Forelimb muscle (tissue), 1 donor: ENCODE results near the gene NMUR2. TPM values are rescaled to one million over a fixed set of nuclear protein-coding genes. Genes with fewer than 3 reads are reported as not detected.

Experiments used
- DNase-seq: peaks from one replicate; pipeline ENCODE4 v3.0.0-alpha.2; 2013; ENCODE audit warnings: low read depth
- polyA plus RNA-seq: library from polyadenylated mRNA; unstranded; fragments of 120-200 nt; gene quantifications from one replicate; pipeline ENCODE4 v1.2.1, GENCODE V29; 2013; ENCODE audit not compliant: insufficient read length

The NMUR2 gene
- polyA plus RNA-seq, 1 donor: 0.19 TPM

DNA sequence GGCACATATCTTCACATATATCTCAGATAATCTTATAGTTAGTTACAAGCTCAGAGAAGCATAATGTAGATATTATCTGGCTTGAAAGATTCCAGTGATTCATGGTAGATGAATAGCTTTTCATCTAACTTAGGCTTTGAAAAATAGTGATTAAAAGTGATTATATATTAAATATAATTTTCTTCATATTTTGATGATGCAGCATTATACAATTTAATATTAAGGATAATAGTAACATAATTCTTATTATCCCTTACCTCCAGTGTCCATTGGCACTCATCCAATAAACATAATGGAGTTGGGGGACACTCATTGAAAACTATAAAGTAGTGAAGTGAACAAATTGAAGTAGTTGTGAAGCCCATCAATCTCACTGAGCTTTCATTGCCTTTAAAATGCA, 35.8 kb downstream of the NMUR2 start:
- no peak for DNase-seq

GRCh38 chr5:152367554-152367953, 37.5 kb downstream of the NMUR2 start:
- DNase-seq: no peak

- no peak for DNase-seq
Observed at GRCh38 chr5:152366716-152367115, 38.4 kb downstream of the NMUR2 start.

DNA sequence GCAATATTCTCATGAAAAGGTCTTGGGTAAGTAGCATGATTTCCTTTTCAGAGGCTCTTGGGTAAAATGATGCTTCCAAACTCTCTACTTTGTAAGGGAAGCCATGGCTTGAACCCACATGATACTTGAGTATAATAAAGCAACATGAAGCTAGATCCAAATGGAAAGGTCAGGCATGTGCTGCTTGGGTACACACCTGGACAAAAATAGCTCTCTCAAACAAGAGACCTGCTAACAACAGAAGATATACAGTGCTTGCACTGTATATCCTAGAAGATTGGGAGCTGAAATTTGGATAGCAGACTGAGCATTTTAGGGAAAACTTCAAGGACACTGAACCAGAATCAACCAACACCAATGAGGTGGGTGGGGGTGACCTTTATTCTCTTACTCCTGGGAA, 40.2 kb downstream of the NMUR2 start:
- DNase-seq: no peak

DNA sequence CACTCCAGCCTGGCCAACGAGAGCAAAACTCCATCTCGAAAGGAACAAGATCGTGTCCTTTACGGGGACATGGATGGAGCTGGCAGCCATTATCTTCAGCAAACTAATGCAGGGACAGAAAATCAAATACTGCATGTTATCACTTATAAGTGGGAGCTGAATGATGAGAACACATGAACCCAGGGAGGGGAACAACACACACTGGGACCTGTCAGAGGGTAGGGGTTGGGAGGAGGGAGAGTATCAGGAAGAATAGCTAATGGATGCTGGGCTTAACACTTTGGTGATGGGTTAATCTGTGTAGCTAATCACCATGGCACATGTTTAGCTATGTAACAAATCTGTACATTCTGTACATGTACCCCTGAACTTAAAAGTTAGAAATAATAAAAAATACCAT, 40.9 kb downstream of the NMUR2 start:
- no peak for DNase-seq

DNA sequence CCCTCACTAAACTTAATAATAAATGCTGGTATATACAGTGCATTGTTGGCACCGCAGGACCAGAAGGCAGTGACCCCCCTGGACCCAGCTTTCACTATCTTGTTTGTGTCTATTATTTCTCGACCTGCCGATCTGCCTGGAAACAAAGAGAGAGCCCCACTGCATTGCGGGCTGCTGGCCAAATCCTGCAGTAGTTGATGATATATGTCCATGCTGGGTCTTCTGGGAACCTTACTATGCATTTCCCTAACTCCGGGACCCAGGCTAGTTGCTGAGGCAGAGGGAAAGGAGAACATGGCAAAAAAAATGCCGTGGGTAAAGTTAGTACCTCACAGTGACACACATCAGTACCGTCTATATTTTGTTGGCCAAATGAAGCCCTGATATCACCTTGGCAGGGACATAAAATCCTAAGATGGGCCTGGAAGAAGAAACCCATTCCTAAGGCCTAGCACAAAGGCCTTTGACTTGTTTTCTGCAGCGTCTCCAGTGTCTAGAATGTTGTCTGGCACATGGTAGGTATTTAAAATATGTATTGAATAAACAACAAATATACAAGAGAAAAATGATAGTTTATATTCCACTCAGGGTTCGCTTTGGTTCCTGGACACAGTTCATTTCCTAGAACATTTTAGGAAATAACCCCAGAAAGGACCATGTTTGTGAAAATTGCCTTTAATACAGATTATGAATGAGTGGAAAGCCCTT, 46.1 kb downstream of the NMUR2 start:
- no peak for DNase-seq

GRCh38 chr5:152356506-152356905, 48.6 kb downstream of the NMUR2 start:
- no peak for DNase-seq

- DNase-seq: no peak
Observed at GRCh38 chr5:152355061-152355460, 50.0 kb downstream of the NMUR2 start.

DNA sequence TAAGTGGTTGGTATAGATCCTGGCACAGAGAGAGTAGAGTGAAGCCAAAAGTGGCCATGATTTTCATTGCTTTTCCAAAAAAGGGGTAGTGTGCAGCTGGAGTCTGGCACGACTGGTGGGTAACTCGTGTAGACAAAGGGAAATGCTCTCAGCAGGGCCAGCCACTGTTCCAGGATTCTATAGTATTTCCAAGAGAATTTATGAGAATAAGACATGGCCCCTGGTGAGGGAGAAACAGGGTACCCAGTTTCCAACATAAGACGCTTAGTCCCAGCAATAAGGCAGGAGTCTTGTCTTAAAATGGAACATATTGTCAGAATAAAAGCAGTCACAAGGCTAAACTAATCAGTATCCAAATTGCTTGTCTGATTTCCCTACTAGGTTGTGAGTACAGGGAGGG, 52.1 kb downstream of the NMUR2 start:
- DNase-seq: no peak

GRCh38 chr5:152349683-152350526, 55.2 kb downstream of the NMUR2 start:
- no peak for DNase-seq
